Smooth muscle cell (in vitro differentiated cells): ENCODE data around the gene NDFIP1. TPM values are rescaled to one million over a fixed set of nuclear protein-coding genes. Genes with fewer than 3 reads are reported as not detected.
A peak's percentile ranks its signal among the peaks of the same experiment; 100 is the strongest.
"Not testable (repeated sequence)": the region's sequence is repeated elsewhere in the genome, so short reads cannot be mapped to it uniquely, and the experiment has no call there.

Experiments
- DNase-seq: peaks from one replicate; lab custom pipeline; 2025; ENCODE audit not compliant: unreplicated experiment; lab: John Stamatoyannopoulos, UW
- H2AFZ ChIP-seq: fragments of 200-600 bp; sonication (generic); 2 replicates; pipeline ENCODE4 v1.6.0; 2016; ENCODE audit warnings: antibody characterized with exemption, low read depth, mild to moderate bottlenecking
- H3F3A ChIP-seq: fragments of 200-600 bp; sonication (generic); 2 replicates; pipeline ENCODE4 v1.6.0; 2017; ENCODE audit warnings: antibody characterized with exemption, low read depth
- H3K27ac ChIP-seq: fragments of 200-600 bp; sonication (generic); 2 replicates; pipeline ENCODE4 v1.5.1; 2016; ENCODE audit warnings: low read depth, mild to moderate bottlenecking
- H3K27me3 ChIP-seq: fragments of 200-600 bp; sonication (generic); 2 replicates; pipeline ENCODE4 v1.6.1; 2016; ENCODE audit warnings: low read depth, mild to moderate bottlenecking
- H3K36me3 ChIP-seq: fragments of 200-600 bp; sonication (generic); 2 replicates; pipeline ENCODE4 v1.5.1; 2016; ENCODE audit warnings: low read depth
- H3K4me1 ChIP-seq: fragments of 200-600 bp; sonication (generic); 2 replicates; pipeline ENCODE4 v1.5.1; 2016; ENCODE audit warnings: low read depth
- H3K4me2 ChIP-seq: fragments of 200-600 bp; sonication (generic); 2 replicates; pipeline ENCODE4 v1.6.0; 2016; ENCODE audit warnings: mild to moderate bottlenecking
- H3K4me3 ChIP-seq: fragments of 200-600 bp; sonication (generic); 2 replicates; pipeline ENCODE4 v1.5.1; 2016; ENCODE audit warnings: mild to moderate bottlenecking
- H3K79me2 ChIP-seq: fragments of 200-600 bp; sonication (generic); 2 replicates; pipeline ENCODE4 v1.6.0; 2016; ENCODE audit warnings: low read depth, mild to moderate bottlenecking
- H3K9ac ChIP-seq: fragments of 200-600 bp; sonication (generic); 2 replicates; pipeline ENCODE4 v1.6.0; 2016; ENCODE audit warnings: low read depth
- H3K9me3 ChIP-seq: fragments of 200-600 bp; sonication (generic); replicated peaks from 2 replicates; pipeline ENCODE4 v1.5.1; 2016; ENCODE audit warnings: low read depth
- H4K20me1 ChIP-seq: fragments of 200-600 bp; sonication (generic); 2 replicates; pipeline ENCODE4 v1.6.0; 2016; ENCODE audit warnings: low read depth
- CTCF ChIP-seq: fragments of 200-600 bp; sonication (generic); IDR thresholded peaks from 2 replicates; pipeline ENCODE4 v1.5.1; 2017; ENCODE audit warnings: borderline replicate concordance, mild to moderate bottlenecking, antibody characterized with exemption; ENCODE audit not compliant: insufficient read depth, poor library complexity, severe bottlenecking
- WGBS: methylation state at CpG from one replicate; pipeline ENCODE4 v1.1.7; 2016; ENCODE audit warnings: low lambda C conversion rate; 5-methylcytosine and 5-hydroxymethylcytosine counted together
- polyA plus RNA-seq: library from polyadenylated mRNA; unstranded; fragments of >200 nt; fragmentation: Nextera tagmentation; extraction: Ambion mirVana; gene quantifications from 2 replicates; pipeline ENCODE4 v1.2.1, GENCODE V29; 2016
- total RNA-seq: library from RNA; depleted of rRNA; stranded (reverse); fragments of >200 nt; gene quantifications from 2 replicates; pipeline ENCODE4 v1.2.3, GENCODE V29; 2014

Gene NDFIP1
- total and polyA plus RNA-seq, 2 experiments from 2014 or later: 44.5 to 71.6 TPM

GRCh38 chr5:142151436-142152383, 43.1 kb downstream of the NDFIP1 start:
- Histone ChIP-seq H3K9ac (no peak overlapping the region), H3K36me3 (peaks cover 9% of the 10 kb centered on the region), H2AFZ (no peak overlapping the region), H3F3A (peaks cover 14% of the 10 kb centered on the region), H3K4me2 (peak overlapping the region; percentile 45), H3K4me1 (peaks cover 12% of the 10 kb centered on the region), H3K9me3 (no peaks in the 10 kb centered on the region), H3K27ac (no peak overlapping the region), H4K20me1 (no peaks in the 10 kb centered on the region), H3K79me2 (peaks cover 9% of the 10 kb centered on the region), H3K27me3 (no peaks in the 10 kb centered on the region), H3K4me3 (no peak overlapping the region)
- 43% methylated on average over 3 of the region's 3 CpGs for WGBS
- TF ChIP-seq CTCF: peak; percentile 90
- no peak for DNase-seq

- H3F3A ChIP-seq: peaks cover 15% of the 10 kb centered on the region
- peaks cover 17% of the 10 kb centered on the region for H3K4me1 ChIP-seq
- H3K27ac ChIP-seq: no peak overlapping the region
- H3K4me2 ChIP-seq: peak overlapping the region; percentile 45
- no peak overlapping the region for H3K4me3 ChIP-seq
- no peaks in the 10 kb centered on the region for H4K20me1 ChIP-seq
- TF ChIP-seq CTCF: no peak
- no peak overlapping the region for H3K9ac ChIP-seq
- H2AFZ ChIP-seq: no peak overlapping the region
- WGBS: 11% methylated on average over 1 of the region's 1 CpG
- H3K27me3 ChIP-seq: no peaks in the 10 kb centered on the region
- H3K9me3 ChIP-seq: no peaks in the 10 kb centered on the region
- H3K79me2 ChIP-seq: peaks cover 9% of the 10 kb centered on the region
- peaks cover 2% of the 10 kb centered on the region for H3K36me3 ChIP-seq
- DNase-seq: no peak
These were observed 43.8 kb downstream of the NDFIP1 start for GRCh38 chr5:142152384-142152732.

GRCh38 chr5:142153674-142154448, 45.3 kb downstream of the NDFIP1 start:
- no peak overlapping the region for H3K9ac ChIP-seq
- H2AFZ ChIP-seq: no peak overlapping the region
- H3K4me2 ChIP-seq: no peak overlapping the region
- peaks cover 15% of the 10 kb centered on the region for H3F3A ChIP-seq
- TF ChIP-seq CTCF: no peak
- H3K79me2 ChIP-seq: peaks cover 9% of the 10 kb centered on the region
- H3K9me3 ChIP-seq: no peaks in the 10 kb centered on the region
- no peak for DNase-seq
- 91% methylated on average over 12 of the region's 12 CpGs for WGBS
- peaks cover 23% of the 10 kb centered on the region for H3K4me1 ChIP-seq
- H3K27me3 ChIP-seq: no peaks in the 10 kb centered on the region
- H4K20me1 ChIP-seq: no peaks in the 10 kb centered on the region
- H3K4me3 ChIP-seq: no peak overlapping the region
- no peaks in the 10 kb centered on the region for H3K36me3 ChIP-seq
- no peak overlapping the region for H3K27ac ChIP-seq

GRCh38 chr5:142154449-142154841, 45.9 kb downstream of the NDFIP1 start:
- H3K27me3 ChIP-seq, H3K9ac ChIP-seq, H3K36me3 ChIP-seq, DNase-seq, H3K4me3 ChIP-seq, H3K27ac ChIP-seq, H4K20me1 ChIP-seq, H3K79me2 ChIP-seq, H3K4me2 ChIP-seq, H3K9me3 ChIP-seq, H2AFZ ChIP-seq: not testable (repeated sequence)
- H3K4me1 ChIP-seq: peaks cover 28% of the 10 kb centered on the region
- WGBS: 95% methylated on average over 12 of the region's 12 CpGs
- H3F3A ChIP-seq: peaks cover 18% of the 10 kb centered on the region
